ENCODE measurements around the gene PLEKHA5.

The PLEKHA5 gene

DNA sequence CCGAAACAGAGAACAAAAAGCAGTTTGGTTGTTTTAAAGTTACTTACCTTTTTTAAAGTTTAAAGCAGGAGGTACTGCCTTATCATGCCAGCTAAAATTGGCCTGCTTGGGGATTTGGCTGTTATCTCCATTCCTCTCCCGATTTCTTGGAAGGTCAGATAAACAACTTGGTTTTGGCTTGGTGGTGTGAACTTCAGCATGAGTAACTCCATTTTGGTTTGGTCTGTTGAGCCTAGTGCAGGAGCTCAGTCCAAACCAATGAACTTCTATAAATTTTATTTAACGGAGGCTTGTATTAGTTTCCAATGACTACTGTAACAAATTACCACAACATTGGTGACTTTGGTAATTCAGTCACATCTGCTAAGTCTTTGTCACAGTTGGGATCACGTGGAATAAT lies 82.3 kb downstream of the PLEKHA5 start:
- no peak for TF ChIP-seq CTCF (IDR thresholded peaks at IDR 0.05; ENCODE audit: low read depth, low read length, missing control alignments)
- in situ Hi-C loops (cut with HindIII; ENCODE audit: low pct_ligation_motif_present, low sequenced_read_pairs), result no loop called here
- DNase-seq, result no peak

DNA sequence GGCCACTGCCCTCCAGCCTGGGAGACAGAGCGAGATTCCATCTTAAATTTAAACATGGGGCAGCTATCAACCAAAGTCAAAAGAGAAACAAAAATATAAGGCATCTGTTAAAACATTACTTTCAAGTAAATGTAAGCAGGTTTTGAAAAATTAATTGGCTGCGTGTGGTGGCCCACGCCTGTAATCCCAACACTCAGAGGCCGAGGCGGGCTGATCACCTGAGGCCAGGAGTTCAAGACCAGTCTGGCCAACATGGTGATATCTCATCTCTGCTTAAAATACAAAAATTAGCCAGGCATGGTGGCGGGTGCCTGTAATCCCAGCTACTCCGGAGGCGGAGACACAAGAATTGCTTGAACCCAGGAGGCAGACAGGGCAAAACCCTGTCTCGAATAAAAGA lies 82.7 kb downstream of the PLEKHA5 start:
- Histone ChIP-seq H3K4me3 (ENCODE audit: low read depth, low read length) (no peak overlapping the region), H3K27ac (no peak overlapping the region), H3K36me3 (replicated peaks) (no peaks in the 10 kb centered on the region), H3K27me3 (replicated peaks) (no peaks in the 10 kb centered on the region)
- in situ Hi-C loops (cut with HindIII; ENCODE audit: low pct_ligation_motif_present, low sequenced_read_pairs), result no loop called here
- no peak for DNase-seq
- TF ChIP-seq CTCF (IDR thresholded peaks at IDR 0.05; ENCODE audit: low read depth, low read length, missing control alignments), result no peak

More for the DNA sequence above, 82.3 kb downstream of the PLEKHA5 start:
- no peaks in the 10 kb centered on the region for H3K27me3 ChIP-seq (replicated peaks)
- H3K36me3 ChIP-seq (replicated peaks), result no peaks in the 10 kb centered on the region
- H3K4me3 ChIP-seq (ENCODE audit: low read depth, low read length), result no peak overlapping the region
- no peak overlapping the region for H3K27ac ChIP-seq

- TF ChIP-seq CTCF (IDR thresholded peaks at IDR 0.05; ENCODE audit: low read depth, low read length, missing control alignments), result no peak
- H3K27ac ChIP-seq, result no peak overlapping the region
- no peaks in the 10 kb centered on the region for H3K27me3 ChIP-seq (replicated peaks)
- no peak overlapping the region for H3K4me3 ChIP-seq (ENCODE audit: low read depth, low read length)
- in situ Hi-C loops (cut with HindIII; ENCODE audit: low pct_ligation_motif_present, low sequenced_read_pairs), result no loop called here
- DNase-seq, result no peak
- no peaks in the 10 kb centered on the region for H3K36me3 ChIP-seq (replicated peaks)
Observed at GRCh38 chr12:19214020-19214419, 84.5 kb downstream of the PLEKHA5 start.

- TF ChIP-seq CTCF (IDR thresholded peaks at IDR 0.05; ENCODE audit: low read depth, low read length, missing control alignments), result no peak
- no peaks in the 10 kb centered on the region for H3K36me3 ChIP-seq (replicated peaks)
- no peaks in the 10 kb centered on the region for H3K27me3 ChIP-seq (replicated peaks)
- no peak for DNase-seq
- no peak overlapping the region for H3K27ac ChIP-seq
- no peak overlapping the region for H3K4me3 ChIP-seq (ENCODE audit: low read depth, low read length)
- in situ Hi-C loops (cut with HindIII; ENCODE audit: low pct_ligation_motif_present, low sequenced_read_pairs), result no loop called here
Observed at GRCh38 chr12:19215115-19215514, 85.6 kb downstream of the PLEKHA5 start.

- Histone ChIP-seq H3K27me3 (replicated peaks) (no peaks in the 10 kb centered on the region), H3K36me3 (replicated peaks) (no peaks in the 10 kb centered on the region), H3K4me3 (ENCODE audit: low read depth, low read length) (no peak overlapping the region), H3K27ac (no peak overlapping the region)
- TF ChIP-seq CTCF (IDR thresholded peaks at IDR 0.05; ENCODE audit: low read depth, low read length, missing control alignments), result no peak
- in situ Hi-C loops (cut with HindIII; ENCODE audit: low pct_ligation_motif_present, low sequenced_read_pairs), result no loop called here
- no peak for DNase-seq
Observed at GRCh38 chr12:19217446-19217845, 87.9 kb downstream of the PLEKHA5 start.

DNA sequence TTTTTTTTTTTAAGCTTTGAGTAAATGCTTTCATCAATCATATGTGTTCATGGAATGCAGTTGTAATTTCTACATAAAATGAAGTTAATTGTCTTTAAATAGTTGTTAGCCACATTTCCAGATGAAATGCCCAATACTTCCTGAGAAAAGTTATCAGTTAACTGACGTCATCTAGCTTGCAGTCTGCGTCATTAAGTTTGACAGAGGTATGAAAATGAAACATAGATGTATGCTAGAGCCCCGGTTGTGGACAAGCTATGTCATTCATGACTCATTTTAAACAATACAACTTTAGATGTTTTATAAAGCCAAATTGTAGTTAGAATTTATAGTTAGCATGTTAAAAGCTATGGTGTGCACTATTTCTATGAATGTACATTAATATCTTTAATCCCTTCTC lies 90.7 kb downstream of the PLEKHA5 start:
- in situ Hi-C loops (cut with HindIII; ENCODE audit: low pct_ligation_motif_present, low sequenced_read_pairs), result no loop called here

More for the DNA sequence above, 90.7 kb downstream of the PLEKHA5 start:
- H3K27me3 ChIP-seq (replicated peaks), result no peaks in the 10 kb centered on the region
- TF ChIP-seq CTCF (IDR thresholded peaks at IDR 0.05; ENCODE audit: low read depth, low read length, missing control alignments), result no peak
- H3K4me3 ChIP-seq (ENCODE audit: low read depth, low read length), result no peak overlapping the region
- peak overlapping the region; percentile 42 for H3K27ac ChIP-seq
- no peaks in the 10 kb centered on the region for H3K36me3 ChIP-seq (replicated peaks)
- DNase-seq, result peak; percentile 75
